Glutamatergic neuron (in vitro differentiated cells): Measurements from ENCODE around the gene PPFIBP1. TPM values are rescaled to one million over a fixed set of nuclear protein-coding genes. Genes with fewer than 3 reads are reported as not detected.

Experiments used
- DNase-seq: peaks from one replicate; pipeline ENCODE4 v3.0.0; 2022
- H3K27ac Mint-ChIP-seq: one replicate; pipeline ENCODE4 v1.8.0; 2020; ENCODE audit warnings: mild to moderate bottlenecking, mixed read lengths, inconsistent platforms; ENCODE audit not compliant: unreplicated experiment
- H3K27me3 Mint-ChIP-seq: one replicate; pipeline ENCODE4 v1.8.0; 2020; ENCODE audit warnings: mild to moderate bottlenecking, moderate library complexity, mixed read lengths, inconsistent platforms; ENCODE audit not compliant: unreplicated experiment
- H3K36me3 Mint-ChIP-seq: one replicate; pipeline ENCODE4 v1.8.0; 2020; ENCODE audit warnings: mild to moderate bottlenecking, mixed read lengths, inconsistent platforms; ENCODE audit not compliant: unreplicated experiment
- H3K4me1 Mint-ChIP-seq: one replicate; pipeline ENCODE4 v1.8.0; 2020; ENCODE audit warnings: mild to moderate bottlenecking, low read depth, mixed read lengths, inconsistent platforms; ENCODE audit not compliant: unreplicated experiment
- H3K4me3 Mint-ChIP-seq: one replicate; pipeline ENCODE4 v1.8.0; 2020; ENCODE audit warnings: mild to moderate bottlenecking, mixed read lengths, inconsistent platforms; ENCODE audit not compliant: unreplicated experiment
- H3K9me3 Mint-ChIP-seq: one replicate; pipeline ENCODE4 v1.8.0; 2020; ENCODE audit warnings: mild to moderate bottlenecking, moderate library complexity, mixed read lengths, inconsistent platforms; ENCODE audit not compliant: unreplicated experiment
- CTCF ChIP-seq: fragments of 200-600 bp; sonication (generic); IDR thresholded peaks from one replicate; pipeline ENCODE4 v1.5.0; 2021; ENCODE audit not compliant: partially characterized antibody, unreplicated experiment
- total RNA-seq: library from RNA; stranded (reverse); fragmentation: NEBNext Ultra II Directional; extraction: Animal tissue kit (Norgen Biotek cat#: 25700); gene quantifications from one replicate; pipeline ENCODE4 v1.2.1, GENCODE V29; 2021; ENCODE audit not compliant: unreplicated experiment

The PPFIBP1 gene
- total RNA-seq, 1 donor from 2014 or later, result 43.0 TPM

GRCh38 chr12:27666510-27666909, 142.5 kb downstream of the PPFIBP1 start:
- H3K4me3 Mint-ChIP-seq, result no peak overlapping the region
- no peak overlapping the region for H3K27ac Mint-ChIP-seq
- peaks cover 2% of the 10 kb centered on the region for H3K4me1 Mint-ChIP-seq
- H3K9me3 Mint-ChIP-seq, result no peaks in the 10 kb centered on the region
- no peaks in the 10 kb centered on the region for H3K27me3 Mint-ChIP-seq
- peaks cover 4% of the 10 kb centered on the region for H3K36me3 Mint-ChIP-seq
- DNase-seq, result no peak
- no peak for TF ChIP-seq CTCF

- Mint-ChIP-seq H3K4me1 (peaks cover 2% of the 10 kb centered on the region), H3K4me3 (no peak overlapping the region), H3K36me3 (peaks cover 4% of the 10 kb centered on the region), H3K27ac (no peak overlapping the region), H3K27me3 (no peaks in the 10 kb centered on the region), H3K9me3 (no peaks in the 10 kb centered on the region)
- no peak for DNase-seq
- TF ChIP-seq CTCF, result no peak
Observed at GRCh38 chr12:27667540-27667939, 143.5 kb downstream of the PPFIBP1 start.

GRCh38 chr12:27672051-27672450, 148.0 kb downstream of the PPFIBP1 start:
- no peak for DNase-seq
- Mint-ChIP-seq H3K27ac (no peak overlapping the region), H3K27me3 (no peaks in the 10 kb centered on the region), H3K9me3 (no peaks in the 10 kb centered on the region), H3K4me3 (no peak overlapping the region), H3K4me1 (no peaks in the 10 kb centered on the region), H3K36me3 (no peaks in the 10 kb centered on the region)
- TF ChIP-seq CTCF, result no peak

DNA sequence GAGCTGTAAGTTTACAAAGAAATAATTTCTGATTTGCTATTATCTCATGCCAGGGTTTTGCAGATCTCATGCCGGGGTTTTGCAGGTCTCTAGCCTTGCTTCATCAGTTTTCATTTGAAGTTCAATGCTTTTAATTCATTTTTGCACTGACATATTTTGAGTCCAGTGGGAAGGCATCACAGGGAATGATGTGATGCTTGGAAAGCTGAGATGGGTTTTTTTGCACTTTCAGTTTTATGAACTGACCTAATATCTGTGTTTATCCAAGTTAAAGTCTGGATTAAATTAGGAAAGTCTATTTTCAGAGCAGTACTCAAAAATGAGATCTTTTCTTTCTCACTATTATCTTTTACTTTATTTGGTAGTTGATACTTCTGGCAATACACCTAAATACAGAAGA, 148.6 kb downstream of the PPFIBP1 start:
- Mint-ChIP-seq H3K27me3 (no peaks in the 10 kb centered on the region), H3K36me3 (no peaks in the 10 kb centered on the region), H3K9me3 (no peaks in the 10 kb centered on the region), H3K4me3 (no peak overlapping the region), H3K27ac (no peak overlapping the region), H3K4me1 (no peaks in the 10 kb centered on the region)
- no peak for TF ChIP-seq CTCF
- DNase-seq, result no peak

- no peak overlapping the region for H3K27ac Mint-ChIP-seq
- no peak for DNase-seq
- no peaks in the 10 kb centered on the region for H3K36me3 Mint-ChIP-seq
- no peaks in the 10 kb centered on the region for H3K4me1 Mint-ChIP-seq
- H3K4me3 Mint-ChIP-seq, result no peak overlapping the region
- TF ChIP-seq CTCF, result no peak
- no peaks in the 10 kb centered on the region for H3K9me3 Mint-ChIP-seq
- H3K27me3 Mint-ChIP-seq, result no peaks in the 10 kb centered on the region
Observed at GRCh38 chr12:27673101-27673718, 149.2 kb downstream of the PPFIBP1 start.
